ENCODE measurements around the gene USP28. TPM values are rescaled to one million over a fixed set of nuclear protein-coding genes. Genes with fewer than 3 reads are reported as not detected.
A peak's percentile ranks its signal among the peaks of the same experiment; 100 is the strongest.

Gene USP28
- total RNA-seq, 2 donors from 2014 or later = 42.0 to 66.8 TPM

DNA sequence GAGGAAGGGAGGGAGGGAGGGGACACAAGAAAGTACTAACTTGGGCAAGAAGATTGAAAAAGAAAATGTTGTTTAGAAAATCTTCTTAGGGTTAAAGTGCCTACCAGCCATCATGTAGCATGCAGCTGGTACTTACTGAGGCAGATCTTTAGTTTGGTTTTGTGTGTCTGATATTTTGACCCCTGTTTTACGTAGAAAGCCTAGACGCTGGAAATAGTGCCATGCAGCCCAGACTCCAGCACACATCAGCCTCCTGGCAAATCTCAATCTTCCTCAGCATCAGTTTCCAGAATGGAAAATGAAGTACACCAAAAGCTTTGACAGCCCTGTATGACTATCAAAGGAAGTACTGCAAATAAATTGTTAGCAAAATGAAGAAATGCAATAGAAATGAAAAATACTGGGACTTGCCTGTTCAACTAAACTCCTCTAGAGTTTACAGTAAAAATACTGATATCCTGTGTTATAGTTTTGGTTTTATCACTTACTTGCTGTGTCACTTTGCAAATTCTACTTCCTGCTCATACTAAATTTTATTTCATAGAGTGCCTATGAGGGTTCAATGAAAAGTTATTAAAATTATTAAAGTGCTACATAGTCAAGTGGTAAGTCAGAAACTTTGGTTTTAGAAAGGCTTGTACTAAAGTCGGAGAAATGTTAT is 7.4 kb downstream of the USP28 start:
- Mint-ChIP-seq H3K36me3 (ENCODE audit: low read depth) (peaks cover 29% of the 10 kb centered on the region), H3K9me3 (no peaks in the 10 kb centered on the region), H3K27me3 (no peaks in the 10 kb centered on the region), H3K27ac (no peak overlapping the region), H3K4me3 (no peak overlapping the region), H3K4me1 (peaks cover 17% of the 10 kb centered on the region)
- ATAC-seq (replicated peaks) = no peak

DNA sequence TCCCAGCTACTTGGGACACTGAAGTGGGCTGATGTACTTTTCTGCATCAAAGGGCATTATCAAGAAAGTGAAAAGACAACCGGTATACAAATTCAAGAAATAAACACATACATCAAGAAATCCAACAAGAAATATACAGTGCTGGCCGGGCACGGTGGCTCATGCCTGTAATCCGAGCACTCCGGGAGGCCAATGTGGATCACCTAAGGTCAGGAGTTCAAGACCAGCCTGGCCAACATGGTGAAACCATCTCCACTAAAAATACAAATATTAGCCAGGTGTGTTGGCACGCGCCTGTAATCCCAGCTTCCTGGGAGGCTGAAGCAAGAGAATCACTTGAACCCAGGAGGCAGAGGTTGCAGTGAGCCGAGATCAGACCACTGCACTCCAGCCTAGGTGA is 9.5 kb downstream of the USP28 start:
- H3K36me3 Mint-ChIP-seq (ENCODE audit: low read depth) = peaks cover 18% of the 10 kb centered on the region
- no peak overlapping the region for H3K27ac Mint-ChIP-seq
- H3K27me3 Mint-ChIP-seq = no peaks in the 10 kb centered on the region
- peaks cover 5% of the 10 kb centered on the region for H3K9me3 Mint-ChIP-seq
- H3K4me3 Mint-ChIP-seq = no peak overlapping the region
- no peak for ATAC-seq (replicated peaks)
- peaks cover 13% of the 10 kb centered on the region for H3K4me1 Mint-ChIP-seq

DNA sequence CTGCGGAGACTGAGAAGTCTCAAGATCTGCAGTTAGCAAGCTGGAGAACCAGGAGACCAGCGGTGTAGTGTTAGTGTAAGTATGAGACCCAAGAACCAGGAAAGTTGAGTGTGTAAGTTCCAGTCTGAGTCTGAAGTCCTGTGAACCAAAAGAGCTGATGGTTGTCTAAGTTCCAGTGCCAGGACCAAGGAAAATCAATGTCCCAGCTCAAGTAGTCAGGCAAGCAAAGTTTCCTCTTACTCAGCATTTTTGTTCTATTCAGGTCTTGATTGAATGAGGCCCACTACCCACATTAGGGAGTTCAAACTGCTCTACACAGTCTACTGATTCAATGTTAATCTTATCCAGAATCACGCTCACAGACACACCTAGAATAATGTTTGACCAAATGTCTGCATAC is 11.0 kb downstream of the USP28 start:
- no peak for ATAC-seq (replicated peaks)
- Mint-ChIP-seq H3K9me3 (peaks cover 5% of the 10 kb centered on the region), H3K27me3 (no peaks in the 10 kb centered on the region)

DNA sequence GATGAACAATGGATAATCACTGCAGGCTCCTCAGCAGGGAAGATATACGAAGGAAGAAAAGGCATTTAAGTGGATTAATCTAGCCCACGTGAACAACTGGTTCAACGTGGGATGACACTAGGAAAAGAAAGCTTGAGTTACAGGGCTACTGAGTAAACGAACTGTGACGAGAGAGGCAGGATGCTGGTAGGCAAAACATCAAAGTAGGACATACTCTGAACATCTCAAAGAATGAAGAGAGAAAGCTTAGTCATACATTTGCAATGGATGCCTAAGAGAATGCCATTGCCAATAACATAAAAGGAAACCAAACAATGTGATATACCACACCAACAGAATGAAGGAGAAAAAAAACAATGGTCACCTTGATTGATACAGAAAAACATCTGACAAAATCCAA is 12.9 kb downstream of the USP28 start:
- Mint-ChIP-seq H3K4me3 (peak overlapping the region; percentile 10), H3K4me1 (peaks cover 17% of the 10 kb centered on the region), H3K36me3 (ENCODE audit: low read depth) (peaks cover 7% of the 10 kb centered on the region), H3K27me3 (no peaks in the 10 kb centered on the region), H3K9me3 (peaks cover 5% of the 10 kb centered on the region), H3K27ac (peak overlapping the region; percentile 60)
- ATAC-seq (replicated peaks) = peak; percentile 91

More for the DNA sequence above, 11.0 kb downstream of the USP28 start:
- H3K4me1 Mint-ChIP-seq = peaks cover 17% of the 10 kb centered on the region
- H3K27ac Mint-ChIP-seq = no peak overlapping the region
- H3K4me3 Mint-ChIP-seq = no peak overlapping the region
- H3K36me3 Mint-ChIP-seq (ENCODE audit: low read depth) = peaks cover 17% of the 10 kb centered on the region

DNA sequence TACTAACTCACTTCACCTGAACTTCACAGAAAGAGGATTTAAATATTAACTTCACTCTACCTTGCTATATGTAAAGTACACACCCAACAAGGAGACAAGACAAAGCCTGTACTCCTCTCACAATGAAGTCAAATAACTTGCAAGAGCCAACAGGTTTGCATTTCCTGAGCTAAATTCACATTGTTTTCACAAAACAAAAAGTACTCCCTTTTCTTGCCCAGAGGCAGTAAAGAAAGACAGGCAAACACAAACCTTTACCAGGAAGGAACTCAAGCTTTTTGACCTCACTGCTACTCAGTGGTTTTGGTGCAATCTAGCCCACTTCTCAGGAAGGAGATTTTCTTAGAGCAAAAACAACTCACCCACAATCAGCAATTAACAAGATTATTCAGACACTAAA is 15.7 kb downstream of the USP28 start:
- peaks cover 17% of the 10 kb centered on the region for H3K4me1 Mint-ChIP-seq
- no peak overlapping the region for H3K27ac Mint-ChIP-seq
- no peaks in the 10 kb centered on the region for H3K27me3 Mint-ChIP-seq
- ATAC-seq (replicated peaks) = no peak
- no peaks in the 10 kb centered on the region for H3K36me3 Mint-ChIP-seq (ENCODE audit: low read depth)
- H3K9me3 Mint-ChIP-seq = peaks cover 5% of the 10 kb centered on the region
- no peak overlapping the region for H3K4me3 Mint-ChIP-seq

DNA sequence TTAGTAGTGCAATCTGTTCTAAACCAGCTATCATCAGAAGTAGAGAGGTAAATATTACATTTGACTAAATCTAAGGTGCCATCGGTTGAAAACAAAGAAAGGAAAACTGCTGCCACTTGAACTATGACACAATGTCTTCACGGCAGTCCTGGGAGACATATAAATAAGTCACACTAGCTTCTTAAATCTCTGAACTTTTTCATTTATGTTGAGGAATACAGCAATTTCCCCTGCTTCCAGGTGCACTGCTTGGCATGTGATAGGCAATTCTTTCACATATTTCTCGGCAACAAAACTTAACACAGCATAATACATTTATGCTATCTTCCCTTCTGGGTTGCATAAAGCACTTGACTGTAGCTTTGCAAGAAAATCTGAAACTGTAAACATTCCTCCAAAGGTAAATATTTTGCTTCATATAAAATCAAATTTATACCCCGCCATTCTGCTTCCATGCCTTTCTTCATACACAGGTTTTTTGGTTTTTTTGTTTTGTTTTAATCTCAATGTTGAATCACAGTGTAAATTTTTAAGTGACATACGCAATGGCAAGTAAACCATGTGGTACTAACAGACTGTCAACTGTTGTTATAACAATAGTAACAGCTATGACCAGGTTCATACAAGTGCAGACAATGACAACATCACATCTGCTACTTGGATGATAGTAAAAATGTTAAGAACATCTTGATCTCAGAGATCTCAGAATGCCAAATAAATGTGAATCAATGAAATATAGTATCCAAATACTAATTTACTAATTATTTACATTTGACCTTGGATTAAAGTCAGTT is 18.2 kb downstream of the USP28 start:
- no peaks in the 10 kb centered on the region for H3K27me3 Mint-ChIP-seq
- H3K4me1 Mint-ChIP-seq = peaks cover 10% of the 10 kb centered on the region
- ATAC-seq (replicated peaks) = no peak
- H3K36me3 Mint-ChIP-seq (ENCODE audit: low read depth) = peaks cover 9% of the 10 kb centered on the region
- no peak overlapping the region for H3K27ac Mint-ChIP-seq
- H3K9me3 Mint-ChIP-seq = no peaks in the 10 kb centered on the region
- H3K4me3 Mint-ChIP-seq = no peak overlapping the region

DNA sequence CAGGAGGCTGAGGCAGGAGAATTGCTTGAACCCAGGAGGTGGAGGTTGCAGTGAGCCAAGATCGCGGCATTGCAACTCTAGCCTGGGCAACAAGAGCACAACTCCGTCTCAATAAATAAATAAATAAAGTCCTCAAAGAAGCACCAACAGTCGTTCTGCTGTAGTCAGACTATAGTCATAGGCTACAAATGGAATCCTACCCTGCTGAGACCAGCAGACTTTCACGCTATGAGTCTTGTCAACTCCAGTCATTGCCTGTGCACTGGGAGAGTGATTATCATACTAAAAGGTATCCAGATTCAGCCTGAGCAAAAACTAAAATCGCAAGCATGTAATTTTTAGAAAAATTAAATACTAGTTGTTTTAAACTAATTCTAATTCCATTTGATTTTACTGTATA is 19.6 kb downstream of the USP28 start:
- H3K27me3 Mint-ChIP-seq = no peaks in the 10 kb centered on the region
- peaks cover 7% of the 10 kb centered on the region for H3K4me1 Mint-ChIP-seq
- H3K27ac Mint-ChIP-seq = no peak overlapping the region
- no peaks in the 10 kb centered on the region for H3K9me3 Mint-ChIP-seq
- no peak overlapping the region for H3K4me3 Mint-ChIP-seq
- H3K36me3 Mint-ChIP-seq (ENCODE audit: low read depth) = peaks cover 23% of the 10 kb centered on the region
- no peak for ATAC-seq (replicated peaks)

DNA sequence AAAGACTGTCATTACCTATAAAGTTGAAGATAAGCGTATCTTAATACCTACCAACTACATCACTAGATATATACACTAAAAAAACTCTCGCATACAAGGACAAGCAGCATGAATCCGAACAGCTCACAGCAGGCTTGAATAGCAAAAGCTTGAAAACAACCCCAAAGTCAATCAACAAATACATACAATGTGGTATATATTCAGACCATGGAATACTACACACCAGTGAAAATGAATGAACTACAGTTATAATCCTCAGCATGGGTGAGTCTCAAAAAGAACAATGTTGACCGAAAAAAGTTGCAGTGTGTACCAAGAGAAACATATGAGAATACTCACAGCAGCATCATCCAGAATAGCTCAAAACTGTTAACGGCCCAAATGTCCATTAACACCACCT is 25.2 kb downstream of the USP28 start:
- H3K9me3 Mint-ChIP-seq = no peaks in the 10 kb centered on the region
- H3K27me3 Mint-ChIP-seq = no peaks in the 10 kb centered on the region
- H3K36me3 Mint-ChIP-seq (ENCODE audit: low read depth) = peaks cover 49% of the 10 kb centered on the region
- no peaks in the 10 kb centered on the region for H3K4me1 Mint-ChIP-seq
- ATAC-seq (replicated peaks) = no peak
- no peak overlapping the region for H3K4me3 Mint-ChIP-seq
- no peak overlapping the region for H3K27ac Mint-ChIP-seq

DNA sequence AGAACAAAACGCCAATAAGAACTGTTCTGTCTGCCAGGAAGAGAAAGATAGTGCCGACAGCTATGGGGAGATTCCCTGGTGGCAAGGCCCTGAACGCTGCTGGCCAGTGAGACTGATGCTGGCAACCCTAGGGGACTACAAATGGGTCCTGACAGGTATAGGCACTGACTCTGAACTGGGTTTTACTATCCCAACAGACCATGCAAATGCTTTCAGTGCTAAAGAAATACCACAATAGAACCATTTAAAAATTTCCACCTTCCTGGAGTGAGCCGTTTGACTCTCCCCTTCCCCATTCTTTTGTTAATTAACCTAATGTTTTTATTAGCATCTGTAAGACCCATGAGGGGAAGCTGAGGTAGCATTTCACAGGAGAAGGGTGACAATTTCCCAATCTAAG is 25.7 kb downstream of the USP28 start:
- Mint-ChIP-seq H3K36me3 (ENCODE audit: low read depth) (peaks cover 50% of the 10 kb centered on the region), H3K4me3 (no peak overlapping the region), H3K27me3 (no peaks in the 10 kb centered on the region), H3K27ac (no peak overlapping the region), H3K9me3 (no peaks in the 10 kb centered on the region), H3K4me1 (no peaks in the 10 kb centered on the region)
- no peak for ATAC-seq (replicated peaks)

DNA sequence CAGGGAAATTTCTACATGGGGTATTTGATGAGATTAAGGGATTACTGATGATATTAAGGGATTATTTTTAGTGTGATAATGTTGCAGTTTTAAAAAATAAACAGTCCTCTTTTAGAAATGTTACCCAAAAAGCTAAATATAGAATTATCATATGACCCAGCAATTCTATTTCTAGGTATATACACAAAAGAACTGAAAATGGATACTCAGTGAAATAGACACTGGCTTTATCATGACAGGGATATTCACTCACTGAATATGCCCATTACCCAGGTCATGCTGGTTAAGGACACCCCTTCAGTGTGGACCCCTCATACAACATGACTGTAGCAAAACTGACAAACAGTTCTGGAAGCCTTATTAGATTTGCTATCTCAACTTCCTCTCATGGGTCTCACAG is 27.8 kb downstream of the USP28 start:
- no peak overlapping the region for H3K27ac Mint-ChIP-seq
- no peaks in the 10 kb centered on the region for H3K9me3 Mint-ChIP-seq
- no peaks in the 10 kb centered on the region for H3K27me3 Mint-ChIP-seq
- no peak overlapping the region for H3K4me3 Mint-ChIP-seq
- no peak for ATAC-seq (replicated peaks)
- peaks cover 58% of the 10 kb centered on the region for H3K36me3 Mint-ChIP-seq (ENCODE audit: low read depth)
- no peaks in the 10 kb centered on the region for H3K4me1 Mint-ChIP-seq

DNA sequence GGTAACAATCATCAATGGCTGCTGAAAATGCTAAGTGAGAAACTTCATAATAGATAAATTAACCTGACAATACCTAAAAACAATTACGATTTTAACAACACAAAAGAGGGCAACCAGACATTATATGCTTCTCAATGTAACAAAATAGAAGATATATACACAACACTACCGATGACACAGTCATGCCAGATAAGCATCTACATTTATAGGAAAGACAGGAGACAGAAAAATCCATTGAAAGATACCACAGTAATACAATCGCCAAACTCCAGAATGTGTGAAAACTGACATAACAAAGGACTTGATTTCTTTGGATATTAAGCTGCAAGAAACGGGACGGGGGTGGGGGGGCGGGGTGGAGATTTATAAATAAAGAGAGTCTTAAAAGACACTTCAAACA is 28.3 kb downstream of the USP28 start:
- Mint-ChIP-seq H3K4me3 (no peak overlapping the region), H3K4me1 (no peaks in the 10 kb centered on the region), H3K36me3 (ENCODE audit: low read depth) (peaks cover 53% of the 10 kb centered on the region)

DNA sequence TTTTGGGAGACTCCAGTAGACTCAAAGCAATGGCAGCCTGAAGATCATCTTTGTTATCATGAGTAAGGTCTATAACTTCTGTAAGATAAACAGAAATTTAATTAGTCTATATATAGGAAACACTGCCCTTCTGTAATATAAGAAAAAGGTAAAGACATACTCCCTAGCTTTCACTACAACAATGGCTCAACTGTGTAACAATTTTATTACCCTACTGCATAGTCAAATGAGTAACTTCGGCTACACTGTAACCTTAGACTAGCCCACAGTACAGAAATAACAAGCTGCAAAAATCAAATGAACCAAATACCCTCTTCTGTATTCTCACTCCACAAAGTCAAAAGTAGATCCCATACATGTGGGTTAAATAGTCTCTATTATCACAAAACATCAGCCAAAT is 33.7 kb downstream of the USP28 start:
- Mint-ChIP-seq H3K27me3 (no peaks in the 10 kb centered on the region), H3K4me1 (no peaks in the 10 kb centered on the region), H3K4me3 (no peak overlapping the region), H3K36me3 (ENCODE audit: low read depth) (peaks cover 43% of the 10 kb centered on the region), H3K9me3 (no peaks in the 10 kb centered on the region), H3K27ac (no peak overlapping the region)
- no peak for ATAC-seq (replicated peaks)

More for the DNA sequence above, 28.3 kb downstream of the USP28 start:
- Mint-ChIP-seq H3K9me3 (no peaks in the 10 kb centered on the region), H3K27ac (no peak overlapping the region), H3K27me3 (no peaks in the 10 kb centered on the region)
- no peak for ATAC-seq (replicated peaks)

DNA sequence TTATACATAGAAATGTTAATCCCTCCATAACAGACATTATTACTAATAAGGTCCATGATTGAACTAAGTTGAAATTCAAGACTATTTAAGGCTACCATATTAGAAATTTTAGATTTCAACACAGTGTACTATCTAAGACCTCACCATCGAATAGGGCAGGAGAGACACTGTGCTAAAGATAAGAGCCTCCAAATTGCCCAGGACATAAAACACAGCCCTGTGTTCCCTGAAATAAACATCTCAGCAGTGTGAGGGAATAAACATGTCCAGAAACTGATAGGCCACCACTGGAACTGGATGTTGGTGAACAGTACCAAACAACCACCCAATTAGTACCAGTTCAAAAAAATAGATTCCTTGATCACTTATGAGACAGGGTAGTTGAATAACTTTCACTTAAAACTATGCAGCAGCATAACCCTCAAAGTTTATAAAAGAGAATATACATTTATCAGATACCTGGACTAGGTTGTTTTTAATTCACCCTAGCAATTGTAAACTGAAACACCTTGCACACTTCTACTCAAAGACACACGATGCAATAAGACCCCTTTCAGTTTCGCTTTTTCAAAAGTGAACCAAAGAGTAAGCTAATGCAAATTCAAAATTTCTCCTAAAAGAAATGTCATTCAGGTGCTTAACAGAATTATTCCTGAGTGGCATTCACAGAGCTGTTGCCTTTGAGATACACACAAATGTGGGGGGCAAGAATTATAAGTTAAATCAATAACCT is 34.3 kb downstream of the USP28 start:
- H3K36me3 Mint-ChIP-seq (ENCODE audit: low read depth) = peaks cover 41% of the 10 kb centered on the region
- no peak overlapping the region for H3K4me3 Mint-ChIP-seq
- no peaks in the 10 kb centered on the region for H3K4me1 Mint-ChIP-seq
- no peak overlapping the region for H3K27ac Mint-ChIP-seq
- H3K9me3 Mint-ChIP-seq = no peaks in the 10 kb centered on the region
- no peak for ATAC-seq (replicated peaks)
- H3K27me3 Mint-ChIP-seq = no peaks in the 10 kb centered on the region

DNA sequence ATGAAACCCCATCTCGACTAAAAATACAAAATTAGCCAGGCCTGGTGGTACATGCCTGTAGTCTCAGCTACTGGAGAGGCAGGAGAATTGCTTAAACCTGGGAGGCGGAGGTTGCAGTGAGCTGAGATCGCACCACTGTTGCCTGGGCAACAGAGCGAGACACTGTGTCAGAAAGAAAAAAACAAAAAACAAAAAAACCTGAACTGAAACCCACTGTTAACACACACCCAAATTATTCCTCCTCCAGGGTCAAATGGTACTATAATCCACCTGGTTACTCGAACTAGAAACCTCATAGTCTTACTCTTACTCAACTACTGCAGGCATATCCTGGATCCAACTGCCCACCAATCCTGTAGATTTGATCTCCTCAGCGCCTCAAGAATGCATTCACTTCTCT is 35.5 kb downstream of the USP28 start:
- no peak for ATAC-seq (replicated peaks)
- Mint-ChIP-seq H3K9me3 (no peaks in the 10 kb centered on the region), H3K4me3 (no peak overlapping the region), H3K36me3 (ENCODE audit: low read depth) (peaks cover 36% of the 10 kb centered on the region), H3K27me3 (no peaks in the 10 kb centered on the region), H3K4me1 (no peaks in the 10 kb centered on the region), H3K27ac (no peak overlapping the region)

DNA sequence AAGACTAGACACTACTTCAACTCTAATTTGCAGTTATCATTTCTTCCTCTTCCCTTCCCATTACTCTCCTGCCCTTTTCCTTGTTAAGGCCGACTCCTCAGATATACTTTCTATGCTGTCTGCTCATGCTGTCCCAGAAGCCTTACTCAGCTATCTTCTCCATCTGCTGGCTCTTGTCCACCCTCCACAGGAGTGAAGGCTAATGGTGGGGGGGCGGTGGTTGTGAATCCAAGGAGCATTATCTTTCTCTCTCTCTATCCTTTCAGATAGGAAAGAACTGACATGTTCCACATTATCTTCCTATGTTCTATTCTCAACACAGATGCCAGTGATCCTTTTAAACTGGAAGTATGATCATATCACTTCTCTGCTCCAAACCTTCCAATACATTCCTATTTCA is 37.4 kb downstream of the USP28 start:
- Mint-ChIP-seq H3K36me3 (ENCODE audit: low read depth) (peaks cover 32% of the 10 kb centered on the region), H3K9me3 (no peaks in the 10 kb centered on the region), H3K4me3 (no peak overlapping the region), H3K4me1 (no peaks in the 10 kb centered on the region), H3K27ac (no peak overlapping the region), H3K27me3 (no peaks in the 10 kb centered on the region)
- no peak for ATAC-seq (replicated peaks)
